BE2C (cell line): ENCODE measurements around the gene CCDC86.

Experiments
- DNase-seq: peaks from one replicate; pipeline ENCODE4 v3.0.0-alpha.2; 2020
- H3K27me3 ChIP-seq: fragments of 250-450 bp; sonication (Bioruptor Pico); 2 replicates; pipeline ENCODE4 v1.5.1; 2020; ENCODE audit warnings: mild to moderate bottlenecking
- H3K36me3 ChIP-seq: fragments of 250-450 bp; sonication (Bioruptor Pico); 2 replicates; pipeline ENCODE4 v1.5.1; 2020; ENCODE audit warnings: mild to moderate bottlenecking
- H3K4me1 ChIP-seq: fragments of 250-450 bp; sonication (Bioruptor Pico); 2 replicates; pipeline ENCODE4 v1.5.1; 2020
- H3K4me3 ChIP-seq: 2 replicates; pipeline ENCODE4 v1.5.1; 2011; ENCODE audit warnings: low read depth, low read length
- H3K9me3 ChIP-seq: fragments of 250-450 bp; sonication (Bioruptor Pico); 2 replicates; pipeline ENCODE4 v1.5.1; 2020
- TF ChIP-seq, protein P1 (sequence below): IDR thresholded peaks from 2 replicates; pipeline ENCODE4 v1.5.1; 2012; ENCODE audit warnings: mild to moderate bottlenecking, low read depth, low read length

Gene CCDC86

DNA sequence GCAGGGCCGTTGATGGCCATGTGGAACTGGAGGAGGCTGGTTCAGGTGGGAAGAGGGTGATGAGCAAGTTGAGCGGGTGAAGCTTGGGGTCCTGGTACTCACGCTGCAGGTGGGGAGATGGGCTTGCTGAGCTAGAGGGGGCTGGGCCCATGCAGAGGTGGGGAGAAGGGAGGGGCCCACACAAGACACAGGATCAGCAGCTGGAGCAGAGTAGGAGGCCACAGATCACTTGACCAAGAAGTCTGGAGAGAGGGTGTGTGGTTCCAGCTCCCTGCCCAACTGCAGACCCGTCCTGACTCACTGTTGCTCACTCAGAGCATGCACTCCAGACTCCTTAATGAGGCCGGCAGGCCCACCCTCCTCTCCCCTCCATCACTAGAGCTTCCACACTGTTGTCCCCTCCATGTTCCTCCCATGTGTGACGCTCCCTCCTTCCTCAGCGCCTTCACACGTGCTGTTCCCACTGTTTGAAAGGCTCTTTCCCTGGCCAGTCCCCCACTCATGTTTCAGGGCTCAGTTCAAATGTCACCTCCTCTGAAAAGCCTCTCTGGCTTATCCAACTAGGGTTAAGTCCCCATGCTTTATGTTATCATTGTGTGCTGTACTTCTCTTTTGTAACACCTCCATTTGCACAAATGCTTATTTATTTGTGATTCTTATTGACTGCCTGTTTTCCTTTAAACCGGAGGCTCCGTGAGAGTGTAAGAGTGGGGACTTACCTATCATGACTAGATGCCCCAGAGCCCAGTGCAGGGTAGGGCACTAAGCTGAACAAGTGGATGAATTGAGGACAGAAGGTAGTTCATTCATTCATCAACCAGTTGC is 2.3 kb downstream of the CCDC86 start:
- H3K9me3 ChIP-seq = no peaks in the 10 kb centered on the region
- H3K27me3 ChIP-seq = no peaks in the 10 kb centered on the region
- no peaks in the 10 kb centered on the region for H3K4me1 ChIP-seq
- no peak for DNase-seq
- TF ChIP-seq, protein P1, sequence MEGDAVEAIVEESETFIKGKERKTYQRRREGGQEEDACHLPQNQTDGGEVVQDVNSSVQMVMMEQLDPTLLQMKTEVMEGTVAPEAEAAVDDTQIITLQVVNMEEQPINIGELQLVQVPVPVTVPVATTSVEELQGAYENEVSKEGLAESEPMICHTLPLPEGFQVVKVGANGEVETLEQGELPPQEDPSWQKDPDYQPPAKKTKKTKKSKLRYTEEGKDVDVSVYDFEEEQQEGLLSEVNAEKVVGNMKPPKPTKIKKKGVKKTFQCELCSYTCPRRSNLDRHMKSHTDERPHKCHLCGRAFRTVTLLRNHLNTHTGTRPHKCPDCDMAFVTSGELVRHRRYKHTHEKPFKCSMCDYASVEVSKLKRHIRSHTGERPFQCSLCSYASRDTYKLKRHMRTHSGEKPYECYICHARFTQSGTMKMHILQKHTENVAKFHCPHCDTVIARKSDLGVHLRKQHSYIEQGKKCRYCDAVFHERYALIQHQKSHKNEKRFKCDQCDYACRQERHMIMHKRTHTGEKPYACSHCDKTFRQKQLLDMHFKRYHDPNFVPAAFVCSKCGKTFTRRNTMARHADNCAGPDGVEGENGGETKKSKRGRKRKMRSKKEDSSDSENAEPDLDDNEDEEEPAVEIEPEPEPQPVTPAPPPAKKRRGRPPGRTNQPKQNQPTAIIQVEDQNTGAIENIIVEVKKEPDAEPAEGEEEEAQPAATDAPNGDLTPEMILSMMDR = no peak
- peaks cover 9% of the 10 kb centered on the region; the same call in 1 of the 2 replicates for H3K36me3 ChIP-seq
- peak overlapping the region; percentile 82 for H3K4me3 ChIP-seq

DNA sequence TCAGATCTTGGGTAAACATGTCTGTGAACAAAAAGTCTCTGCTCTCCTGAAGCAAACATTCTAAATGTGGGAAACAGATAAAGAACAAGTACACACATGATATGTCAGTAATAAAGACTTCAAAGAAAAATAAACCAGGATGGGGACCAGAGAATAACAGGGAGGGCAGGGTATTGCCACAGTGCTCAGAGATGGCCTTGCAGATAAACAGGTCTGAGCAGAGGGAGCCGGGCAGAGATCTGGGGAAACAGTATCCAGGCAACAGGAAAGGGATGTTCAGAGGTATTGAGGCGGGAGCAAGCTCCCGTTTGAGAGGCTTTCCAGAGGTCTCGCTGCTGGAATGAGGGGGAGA is 2.9 kb downstream of the CCDC86 start:
- TF ChIP-seq, protein P1 = no peak
- H3K4me3 ChIP-seq = peak overlapping the region; percentile 82
- DNase-seq = no peak
- no peaks in the 10 kb centered on the region for H3K27me3 ChIP-seq
- no peaks in the 10 kb centered on the region for H3K9me3 ChIP-seq
- no peaks in the 10 kb centered on the region for H3K4me1 ChIP-seq
- H3K36me3 ChIP-seq = peaks cover 9% of the 10 kb centered on the region; the same call in 1 of the 2 replicates

DNA sequence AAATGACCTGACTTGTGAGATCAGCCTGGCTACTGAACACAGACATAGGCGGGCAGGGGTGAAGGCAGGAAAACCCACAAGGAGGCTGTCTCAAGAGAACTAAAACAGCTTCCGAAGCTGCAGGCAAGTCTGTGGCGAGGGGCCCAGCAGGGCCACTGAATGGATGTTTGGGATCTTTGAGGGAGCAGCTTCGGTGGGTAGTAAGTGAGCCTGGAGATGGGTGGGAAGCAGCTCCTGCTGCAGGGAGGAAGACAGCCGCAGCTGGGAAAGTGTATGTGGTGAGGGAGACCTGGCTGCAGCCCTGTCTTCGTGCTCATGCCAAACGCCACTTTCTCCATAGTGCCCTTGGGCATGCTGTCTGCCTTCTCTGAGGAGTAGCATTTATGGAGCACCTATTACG is 3.4 kb downstream of the CCDC86 start:
- TF ChIP-seq, protein P1 = no peak
- no peaks in the 10 kb centered on the region for H3K4me1 ChIP-seq
- H3K36me3 ChIP-seq = peaks cover 9% of the 10 kb centered on the region; the same call in 1 of the 2 replicates
- H3K9me3 ChIP-seq = no peaks in the 10 kb centered on the region
- H3K4me3 ChIP-seq = peak overlapping the region; percentile 82
- DNase-seq = no peak
- no peaks in the 10 kb centered on the region for H3K27me3 ChIP-seq

DNA sequence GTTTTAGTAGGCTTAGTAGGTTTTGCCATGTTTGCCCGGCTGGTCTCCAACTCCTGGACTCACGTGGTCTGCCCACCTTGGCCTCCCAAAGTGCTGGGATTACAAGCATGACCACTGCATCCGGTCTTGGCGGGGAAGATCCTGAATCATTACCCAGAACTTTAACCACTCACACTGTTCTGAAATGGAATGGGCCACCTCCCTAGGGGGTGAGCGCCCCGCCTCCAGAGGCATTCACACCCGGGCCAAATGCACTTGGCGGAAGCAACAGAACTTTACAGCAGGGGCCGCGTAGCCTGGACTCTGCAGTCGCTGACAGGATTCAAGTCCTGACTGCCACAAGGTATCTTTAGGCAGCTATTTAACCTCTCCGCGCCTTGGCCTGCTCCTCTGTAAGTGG is 5.4 kb downstream of the CCDC86 start:
- Histone ChIP-seq H3K9me3 (no peaks in the 10 kb centered on the region), H3K36me3 (peaks cover 13% of the 10 kb centered on the region), H3K4me1 (no peaks in the 10 kb centered on the region), H3K4me3 (no peak overlapping the region), H3K27me3 (no peaks in the 10 kb centered on the region)
- no peak for DNase-seq
- TF ChIP-seq, protein P1 = no peak

DNA sequence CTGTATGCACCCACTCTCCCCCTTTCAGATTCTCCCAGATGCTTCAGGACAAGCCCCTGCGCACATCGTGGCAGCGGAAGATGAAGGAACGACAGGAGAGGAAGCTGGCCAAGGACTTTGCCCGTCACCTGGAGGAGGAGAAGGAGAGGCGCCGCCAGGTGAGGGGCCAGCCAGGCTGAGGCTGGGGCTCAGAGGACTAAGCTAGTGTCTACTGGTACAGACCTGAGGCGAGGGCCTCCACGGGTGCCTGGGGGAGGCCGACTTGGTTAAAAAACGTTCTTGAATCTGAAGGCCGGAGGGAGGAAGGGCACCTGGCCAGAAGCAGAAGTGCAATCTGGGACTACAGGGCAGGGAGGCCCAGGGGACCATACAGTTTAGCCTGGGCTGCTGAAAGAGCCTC is 6.0 kb downstream of the CCDC86 start:
- H3K36me3 ChIP-seq = peaks cover 13% of the 10 kb centered on the region
- H3K4me3 ChIP-seq = no peak overlapping the region
- H3K27me3 ChIP-seq = no peaks in the 10 kb centered on the region
- TF ChIP-seq, protein P1 = no peak
- no peaks in the 10 kb centered on the region for H3K9me3 ChIP-seq
- DNase-seq = no peak
- no peaks in the 10 kb centered on the region for H3K4me1 ChIP-seq

DNA sequence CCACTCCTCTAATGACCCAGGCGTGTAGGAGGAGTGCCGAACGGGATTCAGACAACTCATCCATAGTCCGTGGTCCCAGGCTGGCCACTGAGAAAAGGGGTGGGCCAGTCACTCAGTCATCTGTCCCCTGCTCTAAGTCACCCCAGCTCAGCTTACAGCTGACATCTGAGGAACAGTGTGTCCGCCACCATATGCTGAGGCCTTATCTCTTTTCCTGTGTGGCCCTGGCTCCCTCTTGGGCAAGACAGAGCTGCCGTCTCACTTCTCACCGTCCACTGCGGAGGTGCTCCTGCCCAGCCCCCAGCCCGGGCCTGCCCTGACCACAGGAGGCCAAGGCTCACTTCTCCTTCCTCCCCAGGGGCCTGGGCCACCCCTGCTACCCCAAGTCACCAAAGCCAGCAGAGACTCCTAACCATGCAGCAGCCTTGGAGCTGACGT is 6.8 kb downstream of the CCDC86 start:
- Histone ChIP-seq H3K27me3 (no peaks in the 10 kb centered on the region), H3K4me1 (no peaks in the 10 kb centered on the region), H3K36me3 (peaks cover 13% of the 10 kb centered on the region), H3K4me3 (no peak overlapping the region), H3K9me3 (no peaks in the 10 kb centered on the region)
- DNase-seq = no peak
- TF ChIP-seq, protein P1 = no peak
